H1 (cell line): ENCODE results near the gene LOC128125822.

Experiments
- CTCF ChIA-PET: fragments of 300-600 bp; sonication (Branson Sonifier 250); formaldehyde crosslinking; loops from one replicate; lab custom pipeline; 2021; ENCODE audit not compliant: partially characterized antibody; lab: Charles Lee
- POLR2A ChIA-PET: fragments of 300-600 bp; sonication (Branson Sonifier 250); formaldehyde crosslinking; loops from one replicate; lab custom pipeline; 2021; ENCODE audit warnings: inconsistent platforms; ENCODE audit not compliant: partially characterized antibody; lab: Charles Lee
- DNase-seq, 2 experiments: peaks; one replicate each; pipeline versions ENCODE4 v3.0.0 to v3.0.0-alpha.2; 2010 to 2022; ENCODE audit warnings: low spot score in 2 of 2, low read depth in 1 of 2, mixed read lengths in 1 of 2
- FAIRE-seq: peaks from 2 replicates; lab custom pipeline; 2011; peaks lifted over from hg19 to GRCh38; lab: Jason Lieb, UNC
- H2AFZ ChIP-seq: 2 replicates; pipeline ENCODE4 v1.8.1; 2012; ENCODE audit warnings: low read length, inconsistent platforms
- H2AK5ac ChIP-seq: 2 replicates; pipeline ENCODE4 v1.6.1; 2013; ENCODE audit warnings: low read depth, low read length
- H2BK120ac ChIP-seq: replicated peaks from 2 replicates; pipeline ENCODE3; 2013; ENCODE audit warnings: low read depth, low read length, inconsistent platforms
- H2BK12ac ChIP-seq: 2 replicates; pipeline ENCODE4 v1.6.1; 2013; ENCODE audit warnings: low read depth, low read length
- H2BK15ac ChIP-seq: 2 replicates; pipeline ENCODE4 v1.6.1; 2013; ENCODE audit warnings: low read length
- H2BK20ac ChIP-seq: 2 replicates; pipeline ENCODE4 v1.6.1; 2013; ENCODE audit warnings: low read length
- H2BK5ac ChIP-seq: 2 replicates; pipeline ENCODE4 v1.6.1; 2013; ENCODE audit warnings: low read depth, low read length
- H3K14ac ChIP-seq: 2 replicates; pipeline ENCODE4 v1.6.1; 2013; ENCODE audit warnings: inconsistent platforms; ENCODE audit not compliant: insufficient read length
- H3K18ac ChIP-seq: 2 replicates; pipeline ENCODE4 v1.6.1; 2013; ENCODE audit warnings: low read length; ENCODE audit errors: extremely low read depth
- H3K23ac ChIP-seq: 2 replicates; pipeline ENCODE4 v1.6.1; 2013; ENCODE audit warnings: inconsistent platforms; ENCODE audit not compliant: insufficient read length
- H3K23me2 ChIP-seq: 2 replicates; pipeline ENCODE4 v1.6.1; 2013; ENCODE audit warnings: low read depth, low read length
- H3K27ac ChIP-seq: 2 replicates; pipeline ENCODE4 v1.6.1; 2011; ENCODE audit warnings: low read depth, low read length, inconsistent platforms
- H3K27me3 ChIP-seq, 4 experiments: replicated peaks in 1 of 4; 1 replicate in 1 of 4; 2 replicates in 3 of 4; pipeline versions ENCODE4 v1.6.1 to v1.8.1; 2011 to 2013; ENCODE audit warnings: low read length in 3 of 4, mild to moderate bottlenecking in 3 of 4, inconsistent platforms in 2 of 4, mixed read lengths in 2 of 4, moderate library complexity in 1 of 4; ENCODE audit not compliant: control insufficient read depth in 3 of 4, insufficient read depth in 3 of 4; ENCODE audit errors: extremely low read depth in 1 of 4
- H3K36me3 ChIP-seq, 4 experiments: 2 replicates each; pipeline versions ENCODE4 v1.6.1 to v1.8.1; 2011 to 2013; ENCODE audit warnings: mild to moderate bottlenecking in 4 of 4, low read length in 3 of 4, moderate library complexity in 2 of 4, control low read depth in 1 of 4, inconsistent platforms in 1 of 4; ENCODE audit not compliant: insufficient read depth in 4 of 4, control insufficient read depth in 2 of 4
- H3K4ac ChIP-seq: replicated peaks from 2 replicates; pipeline ENCODE3; 2013; ENCODE audit warnings: low read length, low read depth, mixed read lengths, inconsistent platforms; ENCODE audit not compliant: insufficient read length
- H3K4me1 ChIP-seq, 4 experiments: replicated peaks in 1 of 4; 1 replicate in 1 of 4; 2 replicates in 3 of 4; pipeline versions ENCODE4 v1.6.1 to v1.8.1; 2011 to 2013; ENCODE audit warnings: low read length in 3 of 4, inconsistent platforms in 2 of 4, mixed read lengths in 1 of 4; ENCODE audit not compliant: insufficient read depth in 4 of 4, control insufficient read depth in 3 of 4
- H3K4me2 ChIP-seq, 2 experiments: 2 replicates each; pipeline versions ENCODE4 v1.6.1 to v1.8.1; 2011 to 2013; ENCODE audit warnings: low read depth in 2 of 2, low read length in 2 of 2, control low read depth in 1 of 2, inconsistent platforms in 1 of 2, mild to moderate bottlenecking in 1 of 2; ENCODE audit not compliant: insufficient read depth in 1 of 2
- H3K4me3 ChIP-seq, 4 experiments: fragments of 200-600, 300-600 bp in 1 of 4; sonication (generic), shearing (Covaris generic), sonication (Bioruptor Twin) in 1 of 4; 2 replicates each; pipeline versions ENCODE4 v1.5.1 to v1.8.1; 2011 to 2016; ENCODE audit warnings: low read length in 4 of 4, low read depth in 3 of 4, control low read depth in 2 of 4, inconsistent platforms in 2 of 4, mild to moderate bottlenecking in 2 of 4, mixed read lengths in 1 of 4, moderate library complexity in 1 of 4; ENCODE audit not compliant: insufficient read depth in 2 of 4; ENCODE audit errors: extremely low read depth in 1 of 4
- H3K56ac ChIP-seq: replicated peaks from 2 replicates; pipeline ENCODE3; 2013; ENCODE audit warnings: low read depth, mild to moderate bottlenecking, mixed read lengths, low read length, inconsistent platforms; ENCODE audit not compliant: insufficient read length
- H3K79me1 ChIP-seq: 2 replicates; pipeline ENCODE4 v1.6.1; 2013; ENCODE audit warnings: low read depth, low read length, control low read depth
- H3K79me2 ChIP-seq, 2 experiments: 2 replicates each; pipeline versions ENCODE4 v1.6.1 to v1.8.1; 2012 to 2013; ENCODE audit warnings: low read length in 2 of 2, mild to moderate bottlenecking in 2 of 2, inconsistent platforms in 1 of 2; ENCODE audit not compliant: insufficient read depth in 2 of 2, control insufficient read depth in 1 of 2
- H3K9ac ChIP-seq, 4 experiments: replicated peaks in 1 of 4; 1 replicate in 1 of 4; 2 replicates in 3 of 4; pipeline versions ENCODE4 v1.6.1 to v1.8.1; 2011 to 2013; ENCODE audit warnings: low read depth in 3 of 4, low read length in 3 of 4, control low read depth in 2 of 4, mild to moderate bottlenecking in 2 of 4, moderate library complexity in 2 of 4, inconsistent platforms in 1 of 4; ENCODE audit errors: extremely low read depth in 1 of 4
- H3K9me3 ChIP-seq, 2 experiments: 2 replicates each; pipeline versions ENCODE4 v1.6.1 to v1.8.1; 2012 to 2013; ENCODE audit warnings: mild to moderate bottlenecking in 2 of 2, moderate library complexity in 2 of 2, control low read depth in 1 of 2, inconsistent platforms in 1 of 2, low read depth in 1 of 2, low read length in 1 of 2, mixed read lengths in 1 of 2; ENCODE audit not compliant: insufficient read depth in 2 of 2
- H4K20me1 ChIP-seq, 2 experiments: replicated peaks in 1 of 2; 2 replicates each; pipeline versions ENCODE3 to v1.8.1; 2011 to 2013; ENCODE audit warnings: inconsistent platforms in 2 of 2, low read length in 2 of 2, mild to moderate bottlenecking in 1 of 2; ENCODE audit not compliant: insufficient read depth in 2 of 2, control insufficient read depth in 1 of 2
- H4K5ac ChIP-seq: 2 replicates; pipeline ENCODE4 v1.6.1; 2013; ENCODE audit warnings: low read length, low read depth, mixed read lengths, inconsistent platforms; ENCODE audit not compliant: insufficient read length
- H4K8ac ChIP-seq: 2 replicates; pipeline ENCODE4 v1.8.0; 2013; ENCODE audit warnings: mild to moderate bottlenecking, moderate library complexity, low read length, inconsistent platforms; ENCODE audit not compliant: insufficient read depth; ENCODE audit errors: extremely low read depth
- H4K91ac ChIP-seq: replicated peaks from 2 replicates; pipeline ENCODE3; 2013; ENCODE audit warnings: low read length, mixed read lengths, inconsistent platforms; ENCODE audit not compliant: insufficient read length
- ATF2 ChIP-seq: IDR thresholded peaks from 2 replicates; pipeline ENCODE4 v1.6.1; 2012; ENCODE audit warnings: low read length, inconsistent platforms
- CHD2 ChIP-seq: IDR thresholded peaks from 2 replicates; pipeline ENCODE4 v1.6.1; 2012; ENCODE audit warnings: low read length, improper control_type of control experiment
- E2F6 ChIP-seq: IDR thresholded peaks from 2 replicates; pipeline ENCODE4 v1.6.1; 2012; ENCODE audit warnings: inconsistent platforms
- EP300 ChIP-seq, 2 experiments: IDR thresholded peaks; 1 replicate in 1 of 2; 2 replicates in 1 of 2; pipeline ENCODE4 v1.6.1; 2011 to 2012; ENCODE audit warnings: low read depth in 2 of 2, low read length in 2 of 2, mild to moderate bottlenecking in 2 of 2, borderline replicate concordance in 1 of 2, inconsistent platforms in 1 of 2, moderate library complexity in 1 of 2
- GTF2F1 ChIP-seq: IDR thresholded peaks from 2 replicates; pipeline ENCODE4 v1.6.1; 2012; ENCODE audit warnings: low read depth, low read length, improper control_type of control experiment, borderline replicate concordance
- KDM5A ChIP-seq: fragments of 200-600 bp; IDR thresholded peaks from 2 replicates; pipeline ENCODE4 v1.7.1; 2012; ENCODE audit warnings: mild to moderate bottlenecking, low read length, inconsistent platforms, mixed read lengths
- NRF1 ChIP-seq: IDR thresholded peaks from 2 replicates; pipeline ENCODE4 v1.6.1; 2011; ENCODE audit warnings: mild to moderate bottlenecking, low read depth, low read length, improper control_type of control experiment
- SUZ12 ChIP-seq: fragments of 200-600 bp; sonication (generic); IDR thresholded peaks from 2 replicates; pipeline ENCODE4 v1.6.1; 2012; ENCODE audit warnings: mild to moderate bottlenecking, inconsistent platforms, low read length, moderate library complexity, mixed read lengths
- TBP ChIP-seq: IDR thresholded peaks from 2 replicates; pipeline ENCODE4 v1.6.1; 2011; ENCODE audit warnings: low read depth, low read length, improper control_type of control experiment
- ZNF274 ChIP-seq: IDR thresholded peaks from 2 replicates; pipeline ENCODE4 v1.7.0; 2012; ENCODE audit warnings: low read length, borderline replicate concordance; ENCODE audit errors: extremely low read depth
- WGBS, 2 experiments: shearing (Covaris generic) in 1 of 2; methylation state at CpG; one replicate each; pipeline versions ENCODE4 v1.1.6 to v1.1.7; 2013 to 2015; ENCODE audit warnings: low lambda C conversion rate in 2 of 2, mixed read lengths in 2 of 2, inconsistent platforms in 1 of 2, low coverage in 1 of 2, missing lambda C conversion rate in 1 of 2; ENCODE audit not compliant: insufficient replicate concordance in 2 of 2, insufficient coverage in 1 of 2, insufficient read length in 1 of 2; ENCODE audit errors: extremely low coverage in 1 of 2, missing lambda C conversion rate in 1 of 2; 5-methylcytosine and 5-hydroxymethylcytosine counted together
- TF ChIP-seq, protein P1 (sequence below): IDR thresholded peaks from 2 replicates; pipeline ENCODE4 v1.6.1; 2012; ENCODE audit warnings: inconsistent platforms

The LOC128125822 gene

DNA sequence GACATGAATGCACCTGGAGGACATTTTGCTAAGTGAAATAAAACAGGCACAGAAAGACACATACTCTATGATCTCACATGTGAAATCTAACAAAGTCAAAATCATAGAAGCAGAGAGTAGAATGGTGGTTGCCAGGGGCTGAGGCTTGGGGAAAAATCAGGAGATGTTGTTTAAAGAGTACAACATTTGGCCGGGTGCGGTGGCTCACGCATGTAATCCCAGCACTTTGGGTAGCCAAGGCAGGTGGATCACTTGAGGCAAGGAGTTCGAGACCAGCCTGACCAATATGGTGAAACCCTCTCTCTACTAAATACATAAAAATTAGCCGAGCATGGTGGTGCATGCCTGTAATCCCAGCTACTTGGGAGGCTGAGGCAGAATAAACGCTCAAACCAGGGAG is 26.0 kb upstream of the LOC128125822 start:
- H3K56ac ChIP-seq = no peak overlapping the region
- no peak overlapping the region for H3K27ac ChIP-seq
- H2BK15ac ChIP-seq = no peak overlapping the region
- H3K23ac ChIP-seq = no peak overlapping the region
- H3K4me3 ChIP-seq = no peak overlapping the region
- no peaks in the 10 kb centered on the region for H4K20me1 ChIP-seq
- no peaks in the 10 kb centered on the region for H3K36me3 ChIP-seq
- H3K79me2 ChIP-seq = no peaks in the 10 kb centered on the region
- H4K8ac ChIP-seq = no peak overlapping the region
- H2AK5ac ChIP-seq = no peak overlapping the region
- H2BK120ac ChIP-seq = no peak overlapping the region
- no peak overlapping the region for H2AFZ ChIP-seq
- H3K4me1 ChIP-seq = no peaks in the 10 kb centered on the region
- H3K9ac ChIP-seq = no peak overlapping the region
- no peak overlapping the region for H4K91ac ChIP-seq
- 95% methylated on average over 6 of the region's 6 CpGs; no CpG with 5 or more reads in 1 of the 2 experiments for WGBS, 2 experiments
- no peak for FAIRE-seq
- DNase-seq = no peak
- no peaks in the 10 kb centered on the region; the same call in 1 of the 2 replicates for H3K23me2 ChIP-seq
- TF ChIP-seq ZNF274 (no peak), KDM5A (no peak), NRF1 (no peak), ATF2 (no peak), SUZ12 (no peak), EP300 (IDR thresholded peaks at IDR 0.05; ENCODE audit: borderline replicate concordance in 1 of 2, low read depth in 2 of 2, low read length in 2 of 2) (no peak), E2F6 (no peak), TBP (no peak), GTF2F1 (no peak), CHD2 (no peak)
- TF ChIP-seq, protein P1, sequence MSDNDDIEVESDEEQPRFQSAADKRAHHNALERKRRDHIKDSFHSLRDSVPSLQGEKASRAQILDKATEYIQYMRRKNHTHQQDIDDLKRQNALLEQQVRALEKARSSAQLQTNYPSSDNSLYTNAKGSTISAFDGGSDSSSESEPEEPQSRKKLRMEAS = no peak
- TF ChIP-seq, all 59 proteins: peak for 0
- POLR2A ChIA-PET = no interaction called here
- Histone ChIP-seq H3K79me1 (no peaks in the 10 kb centered on the region), H2BK20ac (no peak overlapping the region), H3K14ac (no peak overlapping the region), H4K5ac (no peak overlapping the region), H3K4ac (no peak overlapping the region), H3K9me3 (no peaks in the 10 kb centered on the region), H2BK12ac (no peak overlapping the region), H3K27me3 (no peaks in the 10 kb centered on the region), H3K18ac (no peak overlapping the region), H2BK5ac (no peak overlapping the region), H3K4me2 (no peak overlapping the region)
- CTCF ChIA-PET = no interaction called here
